Ovary (tissue), 9 donors: ENCODE results near the gene NEMP2. TPM values are rescaled to one million over a fixed set of nuclear protein-coding genes. Genes with fewer than 3 reads are reported as not detected.

Experiments
- DNase-seq, 5 donors: peaks; one replicate each; pipeline ENCODE4 v3.0.0-alpha.2; 2019 to 2020
- H3K27ac ChIP-seq, 2 donors: fragments of 200-600 bp; one replicate each; pipeline versions ENCODE4 v1.5.1 to v1.8.0; 2019 to 2022
- H3K27me3 ChIP-seq: fragments of 200-600 bp; one replicate; pipeline ENCODE4 v1.8.0; 2022
- H3K36me3 ChIP-seq: fragments of 200-600 bp; sonication (generic); one replicate; pipeline ENCODE4 v1.5.1; 2019
- H3K4me1 ChIP-seq: one replicate; pipeline ENCODE4 v1.8.1; 2013; ENCODE audit warnings: mild to moderate bottlenecking, moderate library complexity; ENCODE audit not compliant: insufficient read depth
- H3K4me3 ChIP-seq: fragments of 200-600 bp; sonication (generic); one replicate; pipeline ENCODE4 v1.5.1; 2017
- H3K9me3 ChIP-seq, 2 donors: fragments of 200-600 bp in 1 of 2; sonication (generic) in 1 of 2; one replicate each; pipeline versions ENCODE4 v1.5.1 to v1.8.1; 2013 to 2019; ENCODE audit warnings: mild to moderate bottlenecking in 1 of 2, moderate library complexity in 1 of 2
- EP300 ChIP-seq: sonication (generic); formaldehyde crosslinking; IDR thresholded peaks from one replicate; pipeline ENCODE4 v1.6.1; 2017; ENCODE audit warnings: antibody characterized with exemption
- POLR2A ChIP-seq: fragments of 450-650 bp; IDR thresholded peaks from one replicate; pipeline ENCODE4 v1.6.1; 2017; ENCODE audit warnings: antibody characterized with exemption, mild to moderate bottlenecking, moderate library complexity
- WGBS, 3 donors: extraction: QIAGEN DNeasy Blood & Tissue Kit in 1 of 3; methylation state at CpG; one replicate each; pipeline versions ENCODE4 v1.1.5 to v1.1.7; 2013 to 2017; 5-methylcytosine and 5-hydroxymethylcytosine counted together
- intact Hi-C, 4 donors: fragments of 100-400 bp; cut with DNase I; formaldehyde crosslinking; loops; one replicate each; pipeline versions ENCODE4 v1.11.0 to v1.15.1; 2022 to 2023
- polyA plus RNA-seq, 2 donors: library from polyadenylated mRNA; stranded (reverse); fragments of 200-250 nt in 1 of 2; fragments of 350-450 nt in 1 of 2; fragmentation: Illumina TruSeq in 1 of 2; extraction: RNeasy Lipid Tissue Mini Kit (QIAGEN cat#74804) in 1 of 2; gene quantifications; one replicate each; pipeline ENCODE4 v1.2.3, GENCODE V29; 2013 to 2014
- total RNA-seq, 7 donors: library from RNA; depleted of rRNA in 2 of 7; stranded (reverse); fragments of >200 nt in 2 of 7; fragmentation: NEBNext Ultra II Directional in 3 of 7; extraction: Animal tissue kit (Norgen Biotek cat#: 25700) in 3 of 7; gene quantifications; one replicate each; pipeline versions ENCODE4 v1.1.0 to v1.2.4, GENCODE V29; 2016 to 2023
- TF ChIP-seq, protein P1 (sequence below), 3 donors: fragments of 450-650 bp in 2 of 3; fragments of 200-600 bp in 1 of 3; IDR thresholded peaks; one replicate each; pipeline versions ENCODE4 v1.5.1 to v1.8.0; 2016 to 2022; ENCODE audit warnings: antibody characterized with exemption in 3 of 3, mild to moderate bottlenecking in 1 of 3
- donor health status: DM: no; HTN: no; CAD: no; lungs with moderate emphysema.
- donor health status: DM: no; HTN: no; CAD: no.
- donor health status: Bipolar disorder and iron deficiency.
- donor health status: DM: yes; HTN: yes; CAD: no.
- donor health status: DM: no; HTN: no; CAD: no.
- donor health status: DM: yes; HTN: yes; CAD: no.

Gene NEMP2
- total and polyA plus RNA-seq, 9 donors, result 1.4 to 6.4 (median 4.5) TPM

DNA sequence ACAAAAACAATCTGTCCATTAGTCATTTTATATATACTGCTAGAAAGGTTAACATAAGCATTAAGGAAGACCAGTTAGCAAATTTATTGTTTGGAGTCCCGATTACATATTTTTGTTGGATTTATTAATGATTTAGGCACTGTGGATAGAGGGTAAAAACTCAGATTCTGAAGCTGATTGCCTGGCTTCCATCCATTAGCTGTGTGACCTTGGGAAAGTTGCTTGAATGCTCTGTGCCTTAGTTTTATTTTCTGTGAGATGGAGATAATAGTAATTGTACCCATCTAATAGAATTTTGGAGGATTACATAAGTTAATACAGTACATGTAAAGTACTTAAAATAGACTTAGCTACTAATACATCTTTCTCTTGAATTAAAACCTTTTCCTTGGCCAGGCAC is 36.3 kb upstream of the NEMP2 start:
- DNase-seq, result no peak
- Histone ChIP-seq H3K4me3 (no peak overlapping the region), H3K27ac (no peak overlapping the region), H3K36me3 (no peaks in the 10 kb centered on the region), H3K4me1 (no peaks in the 10 kb centered on the region), H3K27me3 (no peaks in the 10 kb centered on the region), H3K9me3 (no peaks in the 10 kb centered on the region)
- intact Hi-C loops, result no loop called here
- no peak for TF ChIP-seq POLR2A
- TF ChIP-seq, protein P1, sequence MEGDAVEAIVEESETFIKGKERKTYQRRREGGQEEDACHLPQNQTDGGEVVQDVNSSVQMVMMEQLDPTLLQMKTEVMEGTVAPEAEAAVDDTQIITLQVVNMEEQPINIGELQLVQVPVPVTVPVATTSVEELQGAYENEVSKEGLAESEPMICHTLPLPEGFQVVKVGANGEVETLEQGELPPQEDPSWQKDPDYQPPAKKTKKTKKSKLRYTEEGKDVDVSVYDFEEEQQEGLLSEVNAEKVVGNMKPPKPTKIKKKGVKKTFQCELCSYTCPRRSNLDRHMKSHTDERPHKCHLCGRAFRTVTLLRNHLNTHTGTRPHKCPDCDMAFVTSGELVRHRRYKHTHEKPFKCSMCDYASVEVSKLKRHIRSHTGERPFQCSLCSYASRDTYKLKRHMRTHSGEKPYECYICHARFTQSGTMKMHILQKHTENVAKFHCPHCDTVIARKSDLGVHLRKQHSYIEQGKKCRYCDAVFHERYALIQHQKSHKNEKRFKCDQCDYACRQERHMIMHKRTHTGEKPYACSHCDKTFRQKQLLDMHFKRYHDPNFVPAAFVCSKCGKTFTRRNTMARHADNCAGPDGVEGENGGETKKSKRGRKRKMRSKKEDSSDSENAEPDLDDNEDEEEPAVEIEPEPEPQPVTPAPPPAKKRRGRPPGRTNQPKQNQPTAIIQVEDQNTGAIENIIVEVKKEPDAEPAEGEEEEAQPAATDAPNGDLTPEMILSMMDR (IDR thresholded peaks at IDR 0.05), result no peak
- no peak for TF ChIP-seq EP300
- WGBS, 3 donors, result 83 to 93% (median 92%) methylated on average over 1 of the region's 1 CpG

DNA sequence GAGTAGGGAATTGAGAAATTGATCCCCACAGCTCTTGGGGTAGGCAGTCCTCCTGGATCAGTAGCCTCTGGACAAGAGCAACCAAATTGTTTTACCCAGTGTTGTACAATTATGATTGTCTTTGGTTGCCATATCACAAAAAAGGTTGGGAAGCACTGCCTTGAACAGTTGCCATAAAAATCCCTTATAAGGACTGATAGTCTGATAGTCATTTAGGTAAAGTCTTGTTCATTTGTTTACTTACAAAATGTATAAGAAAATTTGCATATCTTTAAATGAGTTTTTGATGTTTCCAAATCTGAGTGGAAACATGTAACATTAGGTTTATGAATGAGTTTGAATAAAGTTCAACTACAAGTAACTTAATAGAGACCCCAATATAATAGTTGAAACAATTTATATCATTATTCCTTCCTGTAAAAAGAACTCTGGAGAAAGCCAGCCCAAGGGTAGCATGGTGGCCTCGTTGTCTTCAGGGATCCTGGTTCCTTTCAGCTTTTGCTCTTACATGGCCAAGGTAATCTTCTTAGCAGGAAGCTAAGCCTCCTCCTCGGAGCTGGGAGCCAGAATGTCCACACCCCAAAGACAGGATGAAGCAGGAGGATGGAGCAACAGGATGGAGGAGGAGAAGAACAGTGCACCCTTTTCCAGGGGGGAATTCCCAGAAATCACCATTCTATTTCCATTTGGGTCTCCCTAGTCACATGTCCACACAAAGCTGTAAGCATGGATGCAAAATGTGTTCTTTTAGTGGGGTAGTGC is 35.7 kb upstream of the NEMP2 start:
- no peak overlapping the region for H3K4me3 ChIP-seq
- H3K36me3 ChIP-seq, result no peaks in the 10 kb centered on the region
- intact Hi-C loops, result no loop called here
- DNase-seq, result no peak
- no peaks in the 10 kb centered on the region for H3K9me3 ChIP-seq
- TF ChIP-seq EP300, result no peak
- TF ChIP-seq, protein P1 (IDR thresholded peaks at IDR 0.05), result no peak
- no peak for TF ChIP-seq POLR2A
- no peaks in the 10 kb centered on the region for H3K27me3 ChIP-seq
- no peak overlapping the region for H3K27ac ChIP-seq
- H3K4me1 ChIP-seq, result no peaks in the 10 kb centered on the region
- WGBS, 3 donors, result 78 to 80% (median 79%) methylated on average over 2 of the region's 2 CpGs

DNA sequence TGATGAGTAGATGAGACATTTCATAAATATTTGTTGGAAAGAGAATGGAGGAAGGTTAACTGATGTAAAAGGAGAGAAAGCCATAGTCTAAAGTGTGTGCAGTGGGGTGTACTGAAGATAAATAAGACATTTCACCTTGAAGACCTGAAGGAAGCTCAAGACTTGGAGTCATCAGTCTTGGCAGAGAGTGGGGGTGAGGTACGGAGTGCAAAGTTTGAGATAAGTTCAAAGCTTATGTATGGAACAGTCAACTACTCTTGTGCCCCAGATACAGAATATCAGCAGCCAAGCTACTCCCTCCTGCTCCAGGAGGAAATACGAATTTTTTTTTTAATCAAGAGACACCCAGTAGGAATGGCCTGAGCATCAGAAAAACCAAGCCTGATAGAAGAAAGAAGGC is 30.3 kb upstream of the NEMP2 start:
- WGBS, 3 donors, result 72 to 94% (median 80%) methylated on average over 2 of the region's 2 CpGs
- H3K4me3 ChIP-seq, result no peak overlapping the region
- H3K4me1 ChIP-seq, result no peaks in the 10 kb centered on the region
- intact Hi-C loops, result no loop called here
- no peak overlapping the region for H3K27ac ChIP-seq
- no peaks in the 10 kb centered on the region for H3K27me3 ChIP-seq
- no peak for DNase-seq
- H3K36me3 ChIP-seq, result no peaks in the 10 kb centered on the region
- H3K9me3 ChIP-seq, result no peaks in the 10 kb centered on the region
- no peak for TF ChIP-seq EP300
- TF ChIP-seq POLR2A, result no peak
- TF ChIP-seq, protein P1 (IDR thresholded peaks at IDR 0.05), result no peak

DNA sequence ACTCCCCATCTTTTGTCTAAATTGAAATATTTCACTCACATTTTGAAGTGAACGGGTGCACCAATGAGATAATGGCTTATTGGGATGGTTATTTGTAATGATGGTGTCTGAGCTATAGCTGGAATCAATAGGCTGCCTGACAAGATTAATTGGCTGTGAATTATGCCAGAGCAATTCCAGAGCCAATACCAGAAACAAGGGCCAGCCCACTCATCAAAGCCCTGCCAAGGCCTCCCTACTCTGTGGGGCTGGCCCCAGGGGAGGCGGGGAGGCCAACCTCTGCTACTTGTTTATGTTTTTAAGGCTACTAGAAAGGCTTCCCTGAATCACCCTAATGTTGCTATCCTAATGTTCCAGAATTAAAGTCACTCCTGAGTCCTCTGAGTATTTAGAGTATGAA is 29.1 kb upstream of the NEMP2 start:
- Histone ChIP-seq H3K27ac (no peak overlapping the region), H3K27me3 (no peaks in the 10 kb centered on the region), H3K4me1 (no peaks in the 10 kb centered on the region), H3K4me3 (no peak overlapping the region), H3K36me3 (no peaks in the 10 kb centered on the region), H3K9me3 (no peaks in the 10 kb centered on the region)
- DNase-seq, result no peak
- WGBS, 3 donors, result 85 to 94% (median 88%) methylated on average over 2 of the region's 2 CpGs
- intact Hi-C loops, result no loop called here
- no peak for TF ChIP-seq EP300
- no peak for TF ChIP-seq POLR2A
- TF ChIP-seq, protein P1 (IDR thresholded peaks at IDR 0.05), result no peak
